ENCODE results near the gene KCTD15.

Gene KCTD15

DNA sequence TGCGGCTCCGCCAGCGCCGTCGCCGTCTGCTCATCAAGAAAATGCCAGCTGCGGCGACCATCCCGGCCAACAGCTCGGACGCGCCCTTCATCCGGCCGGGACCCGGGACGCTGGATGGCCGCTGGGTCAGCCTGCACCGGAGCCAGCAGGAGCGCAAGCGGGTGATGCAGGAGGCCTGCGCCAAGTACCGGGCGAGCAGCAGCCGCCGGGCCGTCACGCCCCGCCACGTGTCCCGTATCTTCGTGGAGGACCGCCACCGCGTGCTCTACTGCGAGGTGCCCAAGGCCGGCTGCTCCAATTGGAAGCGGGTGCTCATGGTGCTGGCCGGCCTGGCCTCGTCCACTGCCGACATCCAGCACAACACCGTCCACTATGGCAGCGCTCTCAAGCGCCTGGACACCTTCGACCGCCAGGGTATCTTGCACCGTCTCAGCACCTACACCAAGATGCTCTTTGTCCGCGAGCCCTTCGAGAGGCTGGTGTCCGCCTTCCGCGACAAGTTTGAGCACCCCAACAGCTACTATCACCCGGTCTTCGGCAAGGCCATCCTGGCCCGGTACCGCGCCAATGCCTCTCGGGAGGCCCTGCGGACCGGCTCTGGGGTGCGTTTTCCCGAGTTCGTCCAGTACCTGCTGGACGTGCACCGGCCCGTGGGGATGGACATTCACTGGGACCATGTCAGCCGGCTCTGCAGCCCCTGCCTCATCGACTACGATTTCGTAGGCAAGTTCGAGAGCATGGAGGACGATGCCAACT is 24.4 kb upstream of the KCTD15 start:
- DNase-seq = no peak

DNA sequence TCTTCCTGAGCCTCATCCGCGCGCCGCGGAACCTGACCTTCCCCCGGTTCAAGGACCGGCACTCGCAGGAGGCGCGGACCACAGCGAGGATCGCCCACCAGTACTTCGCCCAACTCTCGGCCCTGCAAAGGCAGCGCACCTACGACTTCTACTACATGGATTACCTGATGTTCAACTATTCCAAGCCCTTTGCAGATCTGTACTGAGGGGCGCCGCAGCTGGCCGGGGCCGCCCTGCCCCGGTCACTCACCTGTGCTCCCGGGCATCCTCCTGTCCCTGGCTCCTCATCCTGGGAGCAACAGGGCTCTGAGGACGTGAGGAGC is 23.9 kb upstream of the KCTD15 start:
- no peak for DNase-seq

- no peak for DNase-seq
Observed at GRCh38 chr19:33773704-33774624, 22.7 kb upstream of the KCTD15 start.

GRCh38 chr19:33774751-33775150 is 21.9 kb upstream of the KCTD15 start:
- no peak for DNase-seq

DNA sequence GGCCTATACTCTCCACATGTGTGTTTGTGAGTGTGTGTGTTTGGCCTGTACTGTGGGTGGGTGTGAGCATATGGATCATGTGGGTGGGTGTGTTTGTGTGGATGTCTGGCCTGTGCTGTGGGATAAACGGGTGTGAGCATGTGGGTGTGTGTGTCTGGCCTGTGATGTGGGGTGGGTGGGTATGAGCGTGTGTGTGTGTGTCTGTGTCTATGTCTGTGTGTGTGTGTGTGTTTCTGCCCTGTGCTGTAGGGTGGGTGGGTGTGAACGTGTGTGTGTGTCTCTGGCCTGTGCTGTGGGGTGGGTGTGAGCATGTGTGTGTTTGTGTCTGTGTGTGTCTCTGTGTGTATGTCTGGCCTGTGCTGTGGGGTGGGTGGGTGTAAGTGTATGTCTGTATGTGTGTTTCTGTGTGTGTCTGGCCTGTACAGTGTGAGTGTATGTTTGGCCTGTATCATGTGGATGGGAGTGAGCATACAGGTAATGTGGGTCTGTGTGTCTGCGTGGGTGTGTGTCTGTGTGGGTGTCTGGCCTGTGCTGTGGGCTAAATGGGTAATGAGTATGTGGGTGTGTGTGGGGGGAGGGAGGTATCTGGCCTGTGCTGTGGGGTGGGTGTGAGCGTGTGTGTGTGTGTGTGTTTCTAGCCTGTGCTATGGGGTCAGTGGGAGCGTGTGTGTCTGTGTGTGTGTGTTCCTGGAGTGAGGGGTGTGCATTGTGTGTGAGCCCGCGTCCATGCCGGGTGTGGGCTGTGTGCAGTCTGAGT is 20.8 kb upstream of the KCTD15 start:
- DNase-seq = no peak

DNA sequence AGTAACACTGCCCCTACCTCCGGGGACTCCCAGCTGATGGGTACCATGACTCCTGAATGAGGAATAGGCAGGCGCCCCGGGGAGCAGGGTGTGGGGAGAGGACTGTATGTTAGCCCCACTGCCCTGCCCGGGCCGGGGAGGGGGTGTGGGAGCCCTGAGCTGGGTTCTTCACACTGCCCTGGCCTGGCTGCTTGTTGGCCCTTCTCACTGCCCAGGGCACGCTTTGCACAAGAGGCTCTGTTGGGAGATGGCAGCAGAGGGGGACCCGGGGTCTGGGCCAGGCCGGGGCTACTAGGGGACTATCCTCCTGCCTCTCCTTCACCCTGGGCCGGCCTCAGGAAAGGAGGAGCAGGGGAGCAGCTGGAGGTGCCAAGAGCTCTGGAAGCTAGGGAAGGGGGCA is 19.3 kb upstream of the KCTD15 start:
- no peak for DNase-seq

GRCh38 chr19:33777753-33778088 is 18.9 kb upstream of the KCTD15 start:
- no peak for DNase-seq

- peak; percentile 83 for DNase-seq
Observed at GRCh38 chr19:33778089-33778791, 18.4 kb upstream of the KCTD15 start.

GRCh38 chr19:33779849-33780248 is 16.8 kb upstream of the KCTD15 start:
- no peak for DNase-seq

DNA sequence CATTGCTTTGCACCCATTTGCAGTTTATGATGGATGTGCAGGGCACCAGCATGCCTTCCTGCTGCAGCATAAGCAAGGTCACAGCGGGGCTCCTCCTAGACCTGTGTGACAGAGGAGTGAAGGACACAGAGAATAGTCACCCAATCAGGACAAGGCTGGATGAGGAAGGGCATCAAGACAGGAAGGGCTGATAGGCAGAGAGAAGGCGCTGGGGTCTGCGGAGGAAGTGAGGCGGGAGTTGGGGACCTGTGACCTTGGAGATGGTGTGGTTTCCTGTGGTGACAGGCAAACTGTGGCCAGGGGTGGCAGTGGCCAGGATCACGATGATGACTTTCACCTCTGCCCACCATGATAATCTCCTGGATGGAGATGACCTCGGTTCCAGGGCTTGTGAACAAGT is 16.4 kb upstream of the KCTD15 start:
- no peak for DNase-seq

DNA sequence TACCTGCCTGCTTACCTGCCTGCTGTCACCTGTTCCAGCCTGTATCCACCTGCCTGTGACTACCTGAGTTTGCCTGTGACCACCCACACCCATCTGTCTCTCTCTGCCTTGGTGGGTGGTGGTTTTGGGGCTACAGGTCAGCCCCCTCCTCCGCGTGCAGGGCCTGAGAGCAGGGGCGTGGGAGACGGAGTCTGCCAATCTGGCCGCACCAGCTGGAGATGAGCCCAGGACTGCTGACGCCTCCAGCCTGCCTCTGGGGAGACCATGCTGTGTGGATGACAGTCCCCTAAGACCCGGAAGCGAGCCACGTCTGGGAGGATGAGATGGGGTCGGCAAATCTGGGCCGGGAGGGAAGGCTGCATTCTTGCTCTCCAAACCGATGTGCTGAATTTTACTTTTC is 15.9 kb upstream of the KCTD15 start:
- no peak for DNase-seq

- no peak for DNase-seq
Observed at GRCh38 chr19:33781415-33781935, 15.2 kb upstream of the KCTD15 start.

- no peak for DNase-seq
Observed at GRCh38 chr19:33781996-33782395, 14.7 kb upstream of the KCTD15 start.

DNA sequence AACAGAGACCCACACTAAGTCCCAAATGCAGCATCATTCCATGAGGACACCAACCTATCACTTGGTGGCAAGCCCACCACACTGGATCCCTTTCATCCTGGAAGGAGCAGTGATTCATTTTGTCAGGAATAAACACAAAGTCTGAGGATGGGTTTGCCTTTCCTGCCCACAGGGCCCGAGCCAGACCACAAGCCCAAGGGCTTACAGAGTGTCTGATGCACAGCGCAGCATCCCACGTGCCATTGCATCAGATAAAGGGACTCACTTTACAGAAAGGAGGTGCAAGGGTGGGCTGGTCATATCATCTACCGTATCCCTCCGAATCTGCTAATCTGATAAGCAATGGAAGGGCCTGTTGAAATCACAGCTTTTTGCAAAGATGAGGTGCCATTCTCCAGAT is 12.2 kb upstream of the KCTD15 start:
- no peak for DNase-seq

DNA sequence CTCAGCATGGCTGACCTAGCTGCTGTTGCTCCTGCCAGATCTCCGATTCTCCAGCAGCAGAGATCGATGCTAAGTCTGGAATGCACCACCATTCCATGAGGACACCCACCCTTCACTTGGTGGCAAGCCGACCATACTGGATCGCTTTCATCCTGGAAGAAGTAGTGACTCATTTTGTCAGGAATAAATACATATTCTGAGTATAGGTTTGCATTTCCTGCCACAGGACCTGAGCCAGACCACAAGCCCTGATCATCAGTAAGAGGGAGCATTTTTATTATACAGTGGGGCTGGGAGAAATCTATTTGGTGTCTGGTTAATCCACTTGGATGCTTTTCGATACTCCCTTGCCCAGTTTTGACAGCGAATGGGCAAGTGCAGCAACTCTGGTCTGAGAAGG is 10.9 kb upstream of the KCTD15 start:
- no peak for DNase-seq

- DNase-seq = no peak
Observed at GRCh38 chr19:33788676-33789075, 8.0 kb upstream of the KCTD15 start.

- no peak for DNase-seq
Observed at GRCh38 chr19:33789344-33789743, 7.3 kb upstream of the KCTD15 start.

GRCh38 chr19:33794683-33795369 is 1.8 kb upstream of the KCTD15 start:
- no peak for DNase-seq

DNA sequence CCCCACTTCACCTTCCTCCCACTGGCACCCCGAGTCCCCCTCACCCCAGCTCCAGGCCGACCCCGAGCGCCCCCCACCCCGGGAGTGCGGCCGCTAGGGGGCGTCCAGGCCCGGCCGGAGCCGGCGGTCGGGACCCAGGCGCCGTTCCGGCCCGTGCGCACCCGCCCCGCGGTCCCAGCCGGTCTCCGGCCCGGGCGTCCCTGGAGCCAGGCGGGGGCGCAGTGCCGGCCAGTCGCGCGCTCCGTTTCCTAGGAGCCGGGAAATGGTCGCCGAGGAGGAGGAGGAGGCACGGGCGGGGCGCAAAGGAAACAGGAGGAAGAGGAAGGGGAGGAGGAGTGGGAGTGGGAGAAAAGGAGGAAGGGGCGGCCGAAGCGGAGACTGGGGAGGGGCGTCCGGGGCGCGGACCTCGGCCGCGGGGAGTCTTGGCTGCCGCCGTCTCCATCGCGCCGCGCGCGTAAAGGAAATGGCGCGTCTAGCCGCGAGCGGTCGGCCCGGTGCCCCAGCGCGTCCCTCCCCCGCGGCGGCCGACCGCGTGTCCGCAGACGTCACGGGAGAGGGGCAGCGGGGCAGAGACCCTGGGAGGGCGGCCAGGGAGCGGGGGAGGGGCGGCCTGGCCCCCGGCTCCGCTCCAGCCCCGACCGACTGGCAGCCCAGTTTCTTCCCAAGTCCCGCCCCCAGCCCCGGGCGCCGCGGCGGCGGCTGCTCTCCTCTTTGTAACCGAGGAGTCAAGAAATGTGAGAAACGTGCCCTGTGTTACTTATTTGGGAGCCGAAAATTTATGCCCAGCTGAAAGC is 1.1 kb upstream of the KCTD15 start:
- peak; percentile 38 for DNase-seq

DNA sequence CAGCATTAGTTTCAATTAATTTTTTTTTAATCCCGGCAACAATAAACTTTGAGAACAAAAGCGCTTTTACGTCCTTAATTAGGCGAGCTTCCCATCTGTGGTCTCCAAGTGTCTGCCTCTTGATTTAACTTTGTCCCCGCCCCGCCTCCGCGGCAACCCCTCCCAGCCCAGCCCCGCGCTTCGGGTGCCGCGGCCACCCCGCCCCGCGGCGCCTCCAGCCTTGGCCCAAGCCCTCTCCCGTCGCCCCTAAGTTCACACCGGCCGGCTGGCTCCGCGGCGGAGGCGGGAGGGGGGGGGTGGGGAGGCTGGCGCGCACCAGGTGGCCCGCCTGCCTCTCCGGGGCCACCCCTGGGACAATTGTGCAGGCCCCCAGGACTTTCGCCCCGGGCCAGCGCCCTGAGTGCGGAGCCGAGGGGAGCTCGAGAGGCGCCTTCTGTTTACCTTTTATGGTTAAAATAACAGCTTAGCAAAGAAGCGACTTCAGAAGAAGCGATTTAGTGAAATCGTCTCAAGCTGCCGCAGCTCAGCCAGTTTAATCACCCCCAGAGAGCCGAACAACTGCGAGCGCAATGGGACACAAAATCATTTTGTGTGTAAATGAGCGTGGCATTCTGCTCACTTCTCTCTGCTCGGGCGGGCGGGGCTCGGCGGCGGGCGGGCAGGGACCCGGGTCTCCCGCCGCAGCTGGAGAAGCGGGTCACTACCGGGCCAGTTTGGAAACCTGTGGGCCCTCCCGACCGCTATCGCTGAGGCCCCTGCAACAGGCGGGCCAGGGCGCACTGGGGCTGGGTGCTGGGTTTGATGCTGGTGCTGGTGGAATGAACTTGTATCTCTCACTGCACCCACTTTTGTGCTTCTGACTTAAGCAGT is 1.4 kb downstream of the KCTD15 start:
- DNase-seq = peak; percentile 22
